NK-92 treated with Interleukin-12 subunit alpha and Interleukin-12 subunit beta, amount 100 ng/mL, for 24 hours (cell line): Measurements from ENCODE around the gene FNDC11.
"Not testable (repeated sequence)": the region's sequence is repeated elsewhere in the genome, so short reads cannot be mapped to it uniquely, and the experiment has no call there.

Experiments used
- DNase-seq: peaks from one replicate; lab custom pipeline; 2025; lab: John Stamatoyannopoulos, UW

FNDC11 gene

DNA sequence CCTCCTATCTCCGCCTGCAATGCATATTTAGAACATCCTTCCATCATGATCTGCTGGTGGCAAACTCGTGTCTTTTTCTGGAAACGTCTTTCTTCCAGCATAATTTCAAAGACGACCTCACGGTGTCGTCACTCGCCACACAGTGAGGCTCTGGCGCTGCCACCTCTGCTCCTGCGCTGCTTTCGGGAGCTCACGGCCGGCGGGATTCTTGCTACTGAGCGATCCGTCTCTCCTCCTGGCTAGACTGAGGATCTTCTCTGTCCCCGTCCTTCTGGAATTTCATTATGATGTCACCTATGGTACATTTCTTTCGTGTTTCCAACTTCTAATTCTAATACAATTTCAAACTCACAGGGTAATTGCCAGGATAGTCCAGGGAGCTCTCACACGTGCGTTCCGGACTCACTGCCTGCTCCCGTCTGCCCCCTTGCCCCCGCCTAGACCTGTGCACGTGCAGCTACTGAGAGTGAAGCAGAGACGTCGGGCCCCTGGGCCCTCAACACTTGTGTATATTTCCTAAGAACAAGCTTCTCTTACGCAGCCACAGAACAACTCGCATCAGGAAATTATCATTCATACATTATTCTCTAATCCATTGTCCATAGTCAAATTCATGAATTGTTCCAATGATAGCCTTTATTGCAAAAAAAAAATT, 45.6 kb downstream of the FNDC11 start:
- DNase-seq, result no peak

DNA sequence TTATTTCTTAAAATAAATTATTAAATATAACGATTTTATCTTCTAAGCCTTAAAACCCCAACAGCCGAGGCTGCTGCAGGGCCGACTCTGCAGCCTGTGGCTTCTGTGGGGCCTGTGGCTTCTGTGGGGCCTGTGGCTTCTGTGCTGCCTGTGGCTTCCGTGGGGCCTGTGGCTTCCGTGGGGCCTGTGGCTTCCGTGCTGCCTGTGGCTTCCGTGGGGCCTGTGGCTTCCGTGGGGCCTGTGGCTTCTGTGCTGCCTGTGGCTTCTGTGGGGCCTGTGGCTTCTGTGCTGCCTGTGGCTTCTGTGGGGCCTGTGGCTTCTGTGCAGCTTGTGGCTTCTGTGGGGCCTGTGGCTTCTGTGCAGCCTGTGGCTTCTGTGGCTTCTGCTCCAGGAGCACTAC, 47.7 kb downstream of the FNDC11 start:
- DNase-seq, result not testable (repeated sequence)

DNA sequence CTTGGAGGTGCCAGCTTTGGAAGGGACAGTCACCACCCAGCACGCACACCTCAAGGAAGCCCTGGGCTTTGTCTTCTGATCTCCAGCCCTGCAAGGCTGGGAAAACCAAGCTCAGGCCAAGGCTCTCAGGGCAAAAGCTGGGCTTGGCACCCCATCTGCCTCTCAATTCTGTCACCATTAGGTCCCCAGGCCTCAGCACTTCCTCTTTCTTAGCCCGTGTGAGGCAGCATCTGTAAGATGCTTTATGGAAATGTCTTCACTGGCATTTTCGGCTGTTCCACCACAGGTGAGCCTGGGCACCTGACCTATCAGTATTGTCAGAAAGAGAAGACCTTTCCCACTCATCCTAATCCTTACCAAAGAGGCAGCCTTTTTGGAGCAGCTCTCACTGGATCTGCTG, 48.4 kb downstream of the FNDC11 start:
- DNase-seq, result no peak
